HG03442 (cell line): ENCODE results near the gene NDRG4.
A peak's percentile ranks its signal among the peaks of the same experiment; 100 is the strongest.

Source experiments
- ATAC-seq: cut with Tn5 transposase; IDR thresholded peaks from one replicate; pipeline ENCODE4 v1.9.1; 2021; ENCODE audit warnings: mild to moderate bottlenecking, moderate library complexity; ENCODE audit not compliant: unreplicated experiment

The NDRG4 gene

DNA sequence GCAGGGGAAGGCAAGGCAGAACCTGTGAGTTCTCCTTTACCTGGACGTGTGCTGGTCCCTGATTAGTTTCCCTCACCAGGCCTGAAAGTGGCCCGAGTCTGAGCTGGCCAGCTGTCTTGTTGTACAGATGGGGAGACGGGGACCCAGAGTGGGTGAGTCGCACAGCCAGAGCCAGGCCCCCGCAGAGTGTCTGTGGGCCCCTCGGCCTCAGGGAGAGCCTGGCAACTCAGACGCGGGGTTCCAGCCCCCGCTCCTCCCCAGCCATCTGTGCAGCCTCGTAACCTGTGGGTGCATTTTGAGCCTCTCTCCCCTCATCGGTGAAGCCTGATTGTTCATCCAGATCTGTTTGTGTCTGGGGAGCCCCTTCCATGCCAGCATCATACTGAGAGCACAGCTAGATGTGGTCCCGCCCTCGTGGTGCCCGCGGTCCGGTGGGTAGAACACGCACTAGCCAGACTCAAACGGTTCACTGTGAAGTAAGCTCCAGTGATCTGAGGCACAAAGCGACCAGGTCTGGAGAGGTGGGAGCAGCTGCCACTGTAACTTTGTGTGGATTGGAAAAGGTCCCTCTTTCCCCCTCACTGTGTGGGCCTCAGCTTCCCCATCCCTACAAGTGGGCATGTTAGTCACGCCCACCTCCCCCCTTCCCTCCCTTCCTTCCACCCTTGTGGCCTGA lies 6.0 kb upstream of the NDRG4 start:
- no peak for ATAC-seq

DNA sequence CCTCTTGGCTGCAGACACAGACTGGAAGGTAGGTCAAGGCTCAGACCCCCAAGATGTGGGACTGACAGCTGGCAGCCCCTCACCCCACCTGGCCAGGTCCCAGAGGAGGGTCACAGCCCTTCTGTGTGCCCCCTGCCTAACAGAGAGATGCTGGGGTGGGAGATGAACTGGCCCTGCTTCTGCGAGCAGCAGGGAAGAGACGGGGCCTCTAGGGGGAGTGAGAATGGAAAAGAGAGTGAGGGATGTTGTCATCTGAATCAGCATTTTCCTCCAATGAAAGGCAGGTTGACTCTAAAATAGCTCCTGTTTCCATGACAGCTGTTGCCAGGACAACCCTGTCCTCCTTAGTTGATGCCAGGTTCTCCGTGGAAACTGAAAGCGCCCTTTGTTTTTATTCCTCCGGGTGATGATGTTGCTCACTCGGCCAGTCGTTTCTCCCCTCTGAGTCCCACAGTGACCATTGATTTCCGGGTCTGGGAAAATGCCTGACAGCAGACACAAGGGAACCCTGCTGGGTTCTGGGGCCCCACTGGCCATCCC lies 4.9 kb upstream of the NDRG4 start:
- ATAC-seq = peak; percentile 70

DNA sequence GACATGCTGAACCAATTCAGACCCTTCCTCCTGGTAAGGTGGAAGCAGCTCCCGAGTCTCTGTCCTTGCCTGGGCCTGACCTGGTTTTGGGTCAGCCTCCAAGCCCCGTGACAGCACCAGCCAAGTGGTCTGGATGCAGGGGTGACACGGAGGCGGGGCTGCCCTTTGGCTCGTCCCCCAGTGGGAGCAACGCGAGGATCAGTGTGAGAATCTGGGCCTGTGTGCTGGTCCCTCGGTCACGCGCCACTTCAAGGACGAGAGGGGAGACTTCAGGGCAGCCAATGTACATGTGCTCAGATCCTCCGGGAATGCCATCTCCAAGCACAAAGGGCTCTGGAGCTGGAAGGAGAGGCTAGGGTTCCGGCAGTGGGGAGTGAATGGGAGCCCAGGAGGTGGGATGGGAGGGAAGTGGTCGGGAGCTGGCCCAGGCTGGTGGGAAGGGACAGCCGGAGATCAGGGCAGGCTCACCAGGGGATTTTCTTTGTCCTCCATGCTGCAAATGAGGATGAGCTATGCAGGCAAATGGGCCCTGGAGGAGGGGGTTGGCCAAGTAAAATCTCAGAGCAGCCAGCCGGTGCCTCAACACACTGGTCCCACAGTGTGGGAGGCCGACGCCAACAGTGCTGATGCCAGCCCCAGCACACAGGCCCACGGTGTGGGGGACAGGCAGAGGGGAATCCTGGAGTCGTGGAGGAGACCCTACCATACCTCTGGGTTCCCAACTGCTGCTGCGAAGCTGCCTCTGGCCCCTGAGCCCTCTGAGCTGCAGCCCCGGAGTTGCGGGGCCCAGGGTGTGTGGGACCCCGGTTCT lies 4.2 kb upstream of the NDRG4 start:
- no peak for ATAC-seq

DNA sequence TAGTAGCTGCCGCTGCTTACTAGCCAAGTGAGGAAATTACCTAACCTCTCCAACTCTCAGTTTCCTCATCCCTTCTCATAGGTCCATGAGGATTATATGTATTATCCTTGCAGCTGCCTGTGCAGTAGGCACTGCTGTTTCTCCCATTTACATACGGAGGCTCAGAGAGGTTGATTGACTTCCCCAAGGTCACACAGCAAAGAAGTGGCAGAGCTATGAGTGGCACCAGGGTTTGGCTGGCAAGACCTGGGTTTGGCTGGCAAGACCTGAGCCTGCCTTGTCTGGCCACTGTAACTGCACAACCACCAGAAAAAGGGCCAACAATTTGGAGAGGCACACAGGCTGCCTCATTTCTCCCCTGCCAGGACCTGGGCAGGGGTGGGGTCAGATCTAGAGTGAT lies 2.5 kb upstream of the NDRG4 start:
- no peak for ATAC-seq

DNA sequence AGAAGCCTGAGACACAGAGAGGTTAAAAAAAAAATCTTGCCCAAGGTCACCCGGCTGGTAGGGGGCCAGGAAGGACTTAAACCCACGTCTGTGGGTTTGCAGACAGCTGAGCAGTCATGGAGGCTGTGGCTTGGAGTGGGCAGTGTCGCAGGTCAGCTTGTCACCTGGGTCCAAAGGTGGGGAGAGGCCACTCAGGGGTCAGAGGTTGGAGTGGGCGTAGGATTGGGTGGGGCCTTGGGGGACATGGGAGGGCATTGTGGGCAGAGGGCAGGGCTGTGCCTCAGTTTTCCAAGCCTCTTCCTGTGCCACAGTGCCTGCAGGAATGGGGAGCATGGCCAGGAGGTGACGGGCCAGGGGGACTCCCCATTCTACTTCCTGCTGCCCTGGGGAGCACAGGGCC lies 2.0 kb upstream of the NDRG4 start:
- ATAC-seq = no peak

DNA sequence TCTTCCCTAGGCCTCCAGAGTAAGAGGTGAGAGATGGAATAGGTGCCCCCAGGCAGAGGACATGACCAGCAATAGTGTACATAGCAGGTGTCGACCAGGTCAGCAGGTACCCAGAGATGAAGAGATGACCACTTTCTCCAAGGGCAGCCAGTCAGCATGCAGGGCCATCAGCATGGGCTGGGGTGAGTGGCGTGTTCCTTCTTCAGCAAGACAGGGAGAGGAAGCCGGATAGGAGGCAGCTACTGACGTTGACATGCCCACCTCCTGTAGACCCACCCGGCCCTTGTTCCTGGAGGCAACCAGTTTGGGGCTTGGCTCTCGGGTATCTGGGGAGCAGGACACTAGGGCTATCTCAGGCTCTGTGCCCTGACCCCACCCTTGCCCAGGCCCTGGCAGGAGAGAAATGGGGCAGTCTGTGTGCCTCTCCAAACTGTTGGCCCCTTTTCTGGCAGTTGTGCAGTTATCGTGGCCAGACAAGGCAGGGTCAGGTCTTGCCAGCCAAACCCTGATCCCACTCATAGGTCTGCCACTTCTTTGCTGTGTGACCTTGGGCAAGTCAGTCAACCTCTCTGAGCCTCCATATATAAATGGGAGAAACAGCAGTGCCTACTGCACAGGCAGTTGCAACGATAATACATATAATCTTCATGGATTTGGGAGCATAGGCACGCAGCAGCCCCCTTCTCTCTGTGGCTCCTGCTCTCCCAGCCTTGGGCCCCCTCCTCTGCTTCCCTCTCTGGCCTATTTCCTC lies 1.4 kb upstream of the NDRG4 start:
- ATAC-seq = no peak

DNA sequence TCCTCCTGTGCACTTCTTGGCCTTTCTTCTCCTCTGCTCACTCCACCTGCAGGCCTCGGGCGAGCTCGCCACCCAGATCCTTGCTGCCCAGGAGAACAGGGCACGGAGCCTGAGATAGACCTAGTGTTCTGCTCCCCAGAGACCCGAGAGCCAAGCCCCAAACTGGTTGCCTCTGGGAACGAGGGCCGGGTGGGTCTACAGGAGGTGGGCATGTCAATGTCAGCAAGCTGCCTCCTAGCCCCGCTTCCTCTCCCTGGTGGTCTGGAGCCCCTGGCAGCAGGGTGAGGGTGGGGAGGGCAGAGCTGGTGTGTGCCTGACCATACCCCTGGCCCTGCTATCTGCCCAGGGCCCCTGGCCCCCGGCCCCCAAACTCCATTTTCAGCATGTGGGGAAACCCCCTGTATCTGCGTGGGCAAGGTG lies 841 bp upstream of the NDRG4 start:
- no peak for ATAC-seq

DNA sequence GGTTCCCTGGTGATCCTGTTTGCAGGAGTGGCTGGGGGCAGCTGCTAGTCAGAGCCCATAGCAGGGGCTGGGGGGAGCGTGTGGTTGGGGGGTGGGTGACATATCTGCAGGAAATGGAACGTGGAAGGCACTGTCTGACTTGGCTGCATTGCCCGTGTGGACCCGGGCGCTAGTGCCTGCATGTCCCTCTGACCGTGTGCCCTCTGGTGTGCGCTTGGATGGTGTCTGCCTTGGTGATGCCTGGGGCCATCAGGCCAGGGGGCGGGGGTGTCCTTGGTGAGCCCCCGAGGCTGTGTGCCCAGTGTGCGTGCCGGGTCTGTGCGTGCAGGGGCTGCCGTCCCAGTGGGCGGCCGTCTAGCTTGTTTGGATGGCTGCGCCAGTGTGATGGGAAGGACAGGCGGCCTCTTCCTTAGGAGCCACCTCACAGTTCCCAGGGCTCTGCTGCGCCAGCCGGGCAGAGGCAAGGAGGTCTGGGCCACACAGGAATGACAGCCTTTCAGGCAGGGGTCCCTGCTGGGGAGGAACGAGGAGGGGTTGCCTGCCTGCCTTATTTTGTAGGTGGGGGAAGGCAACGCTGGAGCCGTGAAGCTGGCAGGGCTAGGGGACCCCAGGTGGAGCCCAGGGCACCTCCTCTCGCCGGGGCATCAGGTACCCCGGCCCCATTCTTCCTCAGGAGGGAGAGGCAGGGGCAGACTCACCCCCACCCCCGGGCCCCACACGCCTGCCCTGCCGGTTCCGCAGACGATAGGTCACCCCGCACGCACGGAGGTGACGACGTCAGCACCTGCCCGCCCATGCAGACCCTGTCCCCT lies 693 bp downstream of the NDRG4 start:
- no peak for ATAC-seq

DNA sequence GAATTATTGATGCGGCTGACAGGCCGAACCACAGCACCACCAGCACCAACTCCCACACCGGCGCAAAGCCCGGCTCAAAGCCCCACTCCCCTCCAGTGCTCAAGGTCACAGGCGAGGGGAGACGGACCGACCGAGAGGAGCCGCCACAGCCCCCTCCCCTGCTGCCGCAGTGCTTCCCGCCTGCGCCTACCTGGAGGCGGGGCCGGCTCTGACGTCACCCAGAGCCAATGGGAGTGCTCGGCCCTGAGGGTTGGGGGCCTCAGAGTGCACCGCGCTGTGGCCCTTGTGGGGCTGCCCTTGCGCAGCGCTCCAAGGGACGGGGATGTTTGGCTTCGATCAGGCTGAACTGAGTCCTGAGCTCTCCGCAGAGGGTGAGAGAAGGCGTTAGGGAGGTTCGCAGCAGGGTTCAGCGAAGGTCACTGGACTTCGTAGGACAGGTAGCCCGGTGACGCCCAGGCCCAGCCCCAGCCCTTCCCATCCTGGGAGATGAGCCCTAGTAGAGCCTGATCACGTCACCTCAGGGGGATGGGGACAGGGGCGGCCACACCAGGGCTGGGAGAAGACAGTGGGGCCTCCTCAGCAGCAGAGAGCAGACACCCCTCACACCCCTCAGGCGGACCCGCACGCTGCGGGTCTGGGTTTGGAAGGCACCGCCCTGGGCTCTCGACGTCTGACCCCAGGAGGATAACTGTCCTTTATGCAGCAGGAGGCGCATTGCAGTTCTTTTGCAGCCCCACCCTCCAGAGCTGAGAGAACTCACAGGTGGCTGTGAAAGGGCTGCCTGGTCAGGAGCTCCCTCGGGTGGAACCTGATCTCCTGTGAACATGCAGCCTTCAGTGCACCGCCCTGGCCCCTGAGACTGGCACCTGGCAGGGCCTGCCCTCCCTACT lies 1.5 kb downstream of the NDRG4 start:
- no peak for ATAC-seq

DNA sequence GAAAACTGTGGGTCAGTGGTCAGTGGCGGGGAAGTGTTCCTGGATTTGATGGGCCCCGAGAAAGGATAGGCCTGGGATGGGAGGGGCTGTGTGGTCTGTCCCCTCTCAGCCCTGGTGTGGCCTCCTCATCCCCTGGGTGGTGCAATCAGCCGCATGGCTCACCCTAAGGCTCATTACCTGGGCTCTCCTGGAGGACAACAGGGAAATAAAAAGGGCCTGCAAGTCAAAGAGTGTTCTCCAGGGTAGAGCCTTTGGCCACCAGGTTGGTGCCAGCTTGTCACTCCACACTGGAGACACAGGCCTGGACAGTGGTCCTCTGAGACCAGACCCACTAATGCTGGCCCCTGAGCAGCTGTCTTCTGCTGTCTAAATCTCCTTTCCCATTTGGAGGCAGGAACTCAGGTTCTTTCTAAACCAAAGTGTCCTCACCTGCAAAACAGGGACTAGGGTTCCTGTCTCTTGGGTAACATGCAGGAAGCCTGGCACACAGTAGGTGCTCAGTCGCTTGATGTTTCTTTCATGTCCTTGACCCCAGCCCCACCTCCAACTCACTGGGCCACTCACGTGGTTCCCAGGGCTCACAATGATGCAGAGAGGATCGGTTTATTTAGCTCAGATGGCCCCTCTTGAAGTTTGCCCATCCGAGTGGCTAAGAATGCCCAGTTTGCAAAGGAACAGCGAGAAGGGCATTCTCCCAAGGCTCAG lies 2.4 kb downstream of the NDRG4 start:
- ATAC-seq = no peak

DNA sequence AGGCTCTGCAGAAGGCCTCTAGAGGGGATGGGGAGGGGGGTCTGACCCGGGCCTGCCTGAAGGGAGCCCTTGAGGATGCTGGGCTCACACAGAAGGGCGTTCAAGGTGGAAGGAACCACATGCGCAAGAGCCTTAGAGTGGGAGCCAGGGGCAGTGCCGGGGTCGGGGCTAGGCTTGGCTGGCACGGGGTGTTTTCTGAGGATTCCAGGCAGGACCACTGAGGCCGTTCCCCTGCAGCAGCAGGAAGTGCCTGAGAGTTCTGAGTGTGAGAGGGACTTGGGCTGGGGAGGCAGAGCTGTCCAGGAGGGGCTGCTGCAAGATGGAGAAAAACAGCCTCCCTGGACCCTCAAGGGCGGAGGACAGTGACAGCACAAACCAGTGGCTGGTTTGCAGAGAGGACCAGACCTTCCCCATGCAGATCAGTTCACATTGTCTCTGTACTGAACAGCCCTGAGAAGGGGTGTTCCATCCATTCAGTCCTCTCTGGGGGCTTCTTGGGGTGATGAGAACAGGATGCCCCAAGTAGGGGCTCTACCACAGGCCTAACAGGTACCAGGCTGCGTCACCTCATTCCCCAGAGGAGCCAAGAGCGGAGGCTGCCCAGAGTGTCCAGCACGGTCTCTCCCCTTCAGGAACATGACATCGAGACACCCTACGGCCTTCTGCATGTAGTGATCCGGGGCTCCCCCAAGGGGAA lies 3.4 kb downstream of the NDRG4 start:
- ATAC-seq = no peak

DNA sequence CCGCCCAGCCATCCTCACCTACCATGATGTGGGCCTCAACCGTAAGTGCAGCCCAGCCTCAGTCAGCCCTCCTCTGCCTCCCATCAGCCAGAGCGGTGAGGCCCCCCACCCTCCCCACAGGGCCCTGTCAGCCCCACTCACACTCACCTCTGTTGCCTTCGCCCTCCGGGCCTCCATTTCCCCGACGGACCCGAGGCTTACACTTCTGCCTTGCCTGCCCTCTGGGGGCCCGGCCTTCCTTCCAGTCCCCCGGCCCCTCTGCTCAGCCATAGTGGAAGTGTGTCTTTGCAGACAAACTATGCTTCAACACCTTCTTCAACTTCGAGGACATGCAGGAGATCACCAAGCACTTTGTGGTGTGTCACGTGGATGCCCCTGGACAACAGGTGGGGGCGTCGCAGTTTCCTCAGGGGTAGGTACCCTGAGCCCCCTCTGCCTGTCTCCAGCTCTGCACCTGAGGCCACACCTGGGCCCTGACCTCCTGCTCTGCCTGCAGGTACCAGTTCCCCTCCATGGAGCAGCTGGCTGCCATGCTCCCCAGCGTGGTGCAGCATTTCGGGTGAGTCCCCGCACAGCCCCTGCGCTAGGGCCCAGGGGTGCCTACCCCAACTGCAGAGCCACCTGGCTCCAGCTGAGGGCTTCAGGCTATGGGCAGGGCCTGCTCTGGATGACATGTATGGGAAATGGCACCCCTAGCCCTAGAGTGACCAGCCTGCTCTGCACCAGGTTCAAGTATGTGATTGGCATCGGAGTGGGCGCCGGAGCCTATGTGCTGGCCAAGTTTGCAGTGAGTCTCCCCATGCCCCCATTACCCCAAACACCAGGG lies 4.1 kb downstream of the NDRG4 start:
- ATAC-seq = no peak

DNA sequence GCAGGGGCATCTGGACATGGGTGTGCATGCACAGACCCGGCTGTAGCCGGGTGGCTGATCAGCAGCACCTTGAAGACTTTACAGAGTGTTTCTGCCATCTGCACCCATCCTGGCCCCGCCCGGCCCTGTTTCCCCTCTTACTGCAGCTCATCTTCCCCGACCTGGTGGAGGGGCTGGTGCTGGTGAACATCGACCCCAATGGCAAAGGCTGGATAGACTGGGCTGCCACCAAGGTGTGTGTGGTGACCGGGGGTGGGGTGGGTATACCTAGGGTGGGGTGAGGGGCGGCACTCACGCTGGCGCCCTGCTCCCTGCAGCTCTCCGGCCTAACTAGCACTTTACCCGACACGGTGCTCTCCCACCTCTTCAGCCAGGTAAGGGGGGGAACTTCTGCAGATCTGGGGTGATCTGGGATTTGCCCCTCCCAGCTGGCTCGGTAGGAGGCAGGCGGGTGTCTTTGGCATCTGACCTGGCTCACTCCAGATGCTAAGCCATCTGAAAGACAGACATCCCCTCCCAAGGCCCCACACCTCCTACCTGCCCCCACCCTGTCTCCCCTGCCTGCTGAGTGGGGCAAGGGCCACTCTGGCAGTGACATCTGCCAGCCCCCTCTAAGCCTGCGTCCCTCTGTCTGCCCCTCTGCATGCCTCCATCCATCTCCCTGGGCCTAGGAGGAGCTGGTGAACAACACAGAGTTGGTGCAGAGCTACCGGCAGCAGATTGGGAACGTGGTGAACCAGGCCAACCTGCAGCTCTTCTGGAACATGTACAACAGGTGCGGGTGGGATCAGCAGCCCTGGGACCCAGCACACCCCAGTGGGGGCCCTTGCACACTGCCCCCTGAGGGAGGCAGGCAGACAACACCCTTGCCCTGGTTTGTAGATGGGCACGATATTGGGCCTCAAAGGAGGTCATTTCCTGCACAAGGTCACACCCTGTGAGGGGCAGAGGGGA lies 6.6 kb downstream of the NDRG4 start:
- no peak for ATAC-seq

DNA sequence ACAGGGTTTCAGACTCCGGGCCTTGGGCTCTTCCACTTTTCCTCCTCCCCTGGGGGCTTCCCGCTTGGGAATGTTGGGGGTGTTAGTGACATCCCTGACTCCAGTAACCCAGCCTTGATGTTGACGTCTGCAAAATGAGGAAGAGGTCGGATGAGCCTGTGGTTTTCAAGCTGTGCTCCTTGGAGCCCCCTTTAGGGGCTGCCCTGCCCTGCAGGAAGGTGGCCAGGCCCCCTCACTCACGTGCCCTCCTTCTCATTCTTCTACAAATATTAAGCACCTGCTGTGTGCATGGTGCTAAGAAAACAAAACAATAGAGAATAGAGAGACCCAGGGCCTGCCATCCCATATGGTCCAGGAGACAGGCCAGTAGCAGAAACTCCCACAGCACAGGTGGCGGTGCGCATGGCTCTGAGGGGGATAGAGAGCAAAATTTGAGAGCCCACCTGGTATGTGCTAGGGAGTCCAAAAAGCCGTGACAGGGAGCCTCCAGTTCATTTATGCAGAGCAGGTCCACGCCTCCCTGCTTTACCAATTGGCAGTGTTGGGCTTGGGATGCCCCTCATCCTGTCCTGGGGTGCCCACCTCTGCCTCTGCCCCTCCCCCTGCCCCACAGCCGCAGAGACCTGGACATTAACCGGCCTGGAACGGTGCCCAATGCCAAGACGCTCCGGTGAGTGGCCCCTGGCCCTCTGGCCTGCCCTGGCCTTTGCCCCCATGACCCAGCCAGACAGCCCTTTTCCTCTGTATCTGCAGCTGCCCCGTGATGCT lies 7.4 kb downstream of the NDRG4 start:
- no peak for ATAC-seq

DNA sequence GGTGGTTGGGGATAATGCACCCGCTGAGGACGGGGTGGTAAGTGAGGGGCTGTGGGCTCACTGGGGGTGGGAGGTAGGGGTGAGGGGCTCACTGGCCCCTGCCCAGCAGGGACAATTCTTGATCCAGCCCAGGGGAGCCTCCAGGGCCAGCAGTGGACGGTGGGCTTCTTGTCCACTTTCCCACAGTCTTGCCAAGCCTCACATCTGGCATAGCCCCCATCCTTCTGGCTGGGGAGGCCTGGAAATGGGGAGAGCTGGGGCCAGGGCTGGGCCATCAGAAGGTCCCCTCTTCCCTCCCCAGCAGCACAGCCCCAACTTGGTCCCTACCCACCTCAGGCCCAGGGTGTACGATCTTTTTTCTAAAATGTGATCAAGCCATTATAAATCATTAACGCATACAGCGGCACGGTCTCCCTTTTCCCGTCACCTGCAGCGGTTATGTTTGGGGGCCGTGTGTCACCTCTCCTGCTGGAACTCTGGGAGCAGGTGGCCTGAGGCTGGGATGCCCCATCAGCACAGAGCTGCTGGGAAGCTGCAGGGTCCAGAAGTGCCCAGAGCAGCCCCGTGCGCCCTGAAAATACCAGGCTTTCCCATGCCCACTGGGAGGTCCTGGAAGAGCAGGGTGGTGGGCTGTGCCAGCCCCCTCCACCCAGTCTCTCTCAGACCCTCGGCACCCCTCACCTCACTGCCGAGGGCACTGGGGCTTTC lies 8.2 kb downstream of the NDRG4 start:
- no peak for ATAC-seq
